ENCODE data around the gene TTC23. TPM values are rescaled to one million over a fixed set of nuclear protein-coding genes. Genes with fewer than 3 reads are reported as not detected.
"Not testable (repeated sequence)": the region's sequence is repeated elsewhere in the genome, so short reads cannot be mapped to it uniquely, and the experiment has no call there.

The TTC23 gene
- total RNA-seq, 1 donor from 2014 or later, result 45.3 TPM

GRCh38 chr15:99202176-99202552, 47.2 kb downstream of the TTC23 start:
- peaks cover 24% of the 10 kb centered on the region for H3K36me3 Mint-ChIP-seq
- H3K4me3 Mint-ChIP-seq, result no peak overlapping the region
- Histone ChIP-seq H3K4me3 (no peak overlapping the region), H3F3A (ENCODE audit: low read depth) (no peaks in the 10 kb centered on the region), H2AFZ (replicated peaks) (no peak overlapping the region), H3K4me1 (no peaks in the 10 kb centered on the region), H3K27ac (no peak overlapping the region), H3K27me3 (no peaks in the 10 kb centered on the region), H3K36me3 (no peaks in the 10 kb centered on the region), H3K9ac (no peak overlapping the region), H3K9me3 (ENCODE audit: low read depth) (no peaks in the 10 kb centered on the region), H3K4me2 (no peak overlapping the region), H4K20me1 (ENCODE audit: low read depth) (no peaks in the 10 kb centered on the region), H3K79me2 (ENCODE audit: low read depth) (no peaks in the 10 kb centered on the region)
- TF ChIP-seq EZH2phosphoT487 (IDR thresholded peaks at IDR 0.05) (no peak), EZH2 (IDR thresholded peaks at IDR 0.05) (no peak), CTCF (IDR thresholded peaks at IDR 0.05) (no peak)
- no peak overlapping the region for H3K27ac Mint-ChIP-seq
- DNase-seq (ENCODE audit: low spot score), result no peak
- no peaks in the 10 kb centered on the region for H3K27me3 Mint-ChIP-seq (ENCODE audit: insufficient read depth, low read depth)
- no peaks in the 10 kb centered on the region for H3K9me3 Mint-ChIP-seq
- H3K4me1 Mint-ChIP-seq, result no peaks in the 10 kb centered on the region

- Histone ChIP-seq H4K20me1 (ENCODE audit: low read depth) (no peaks in the 10 kb centered on the region), H3F3A (ENCODE audit: low read depth) (no peaks in the 10 kb centered on the region), H3K9ac (no peak overlapping the region), H3K27ac (no peak overlapping the region), H3K4me2 (no peak overlapping the region), H2AFZ (replicated peaks) (no peak overlapping the region), H3K36me3 (no peaks in the 10 kb centered on the region), H3K27me3 (no peaks in the 10 kb centered on the region), H3K4me3 (no peak overlapping the region), H3K4me1 (no peaks in the 10 kb centered on the region), H3K9me3 (ENCODE audit: low read depth) (no peaks in the 10 kb centered on the region), H3K79me2 (ENCODE audit: low read depth) (no peaks in the 10 kb centered on the region)
- H3K36me3 Mint-ChIP-seq, result peaks cover 28% of the 10 kb centered on the region
- no peak for DNase-seq (ENCODE audit: low spot score)
- TF ChIP-seq EZH2phosphoT487 (IDR thresholded peaks at IDR 0.05) (no peak), EZH2 (IDR thresholded peaks at IDR 0.05) (no peak), CTCF (IDR thresholded peaks at IDR 0.05) (no peak)
- no peaks in the 10 kb centered on the region for H3K9me3 Mint-ChIP-seq
- no peak overlapping the region for H3K27ac Mint-ChIP-seq
- H3K4me1 Mint-ChIP-seq, result no peaks in the 10 kb centered on the region
- H3K27me3 Mint-ChIP-seq (ENCODE audit: insufficient read depth, low read depth), result no peaks in the 10 kb centered on the region
- no peak overlapping the region for H3K4me3 Mint-ChIP-seq
Observed at GRCh38 chr15:99201408-99202175, 47.8 kb downstream of the TTC23 start.

- Histone ChIP-seq H3K9me3 (ENCODE audit: low read depth) (no peaks in the 10 kb centered on the region), H3K4me3 (no peak overlapping the region), H3K27ac (no peak overlapping the region), H2AFZ (replicated peaks) (no peak overlapping the region), H3F3A (ENCODE audit: low read depth) (no peaks in the 10 kb centered on the region), H3K4me2 (no peak overlapping the region), H3K79me2 (ENCODE audit: low read depth) (no peaks in the 10 kb centered on the region), H4K20me1 (ENCODE audit: low read depth) (no peaks in the 10 kb centered on the region), H3K36me3 (no peaks in the 10 kb centered on the region), H3K27me3 (no peaks in the 10 kb centered on the region), H3K4me1 (no peaks in the 10 kb centered on the region), H3K9ac (no peak overlapping the region)
- peaks cover 2% of the 10 kb centered on the region for H3K27me3 Mint-ChIP-seq (ENCODE audit: insufficient read depth, low read depth)
- TF ChIP-seq EZH2phosphoT487 (IDR thresholded peaks at IDR 0.05) (no peak), CTCF (IDR thresholded peaks at IDR 0.05) (no peak), EZH2 (IDR thresholded peaks at IDR 0.05) (no peak)
- H3K36me3 Mint-ChIP-seq, result peaks cover 41% of the 10 kb centered on the region
- no peaks in the 10 kb centered on the region for H3K4me1 Mint-ChIP-seq
- DNase-seq (ENCODE audit: low spot score), result no peak
- no peak overlapping the region for H3K27ac Mint-ChIP-seq
- H3K4me3 Mint-ChIP-seq, result no peak overlapping the region
- H3K9me3 Mint-ChIP-seq, result peaks cover 6% of the 10 kb centered on the region
Observed at GRCh38 chr15:99197856-99198255, 51.5 kb downstream of the TTC23 start.

- DNase-seq (ENCODE audit: low spot score); H3K9ac ChIP-seq; H3K36me3 ChIP-seq; H3K4me3 ChIP-seq; H3K4me1 ChIP-seq; H3K4me2 ChIP-seq; H3K27me3 ChIP-seq; H3K4me3 Mint-ChIP-seq; H3K4me1 Mint-ChIP-seq; H3K79me2 ChIP-seq (ENCODE audit: low read depth); H2AFZ ChIP-seq (replicated peaks); H4K20me1 ChIP-seq (ENCODE audit: low read depth); H3F3A ChIP-seq (ENCODE audit: low read depth); H3K27ac Mint-ChIP-seq; H3K9me3 ChIP-seq (ENCODE audit: low read depth); H3K27me3 Mint-ChIP-seq (ENCODE audit: insufficient read depth, low read depth); H3K27ac ChIP-seq: not testable (repeated sequence)
- peaks cover 13% of the 10 kb centered on the region for H3K9me3 Mint-ChIP-seq
- H3K36me3 Mint-ChIP-seq, result peaks cover 60% of the 10 kb centered on the region
Observed at GRCh38 chr15:99192181-99192580, 57.2 kb downstream of the TTC23 start.

Data from neural progenitor cell (in vitro differentiated cells).